WTC11 (cell line): ENCODE measurements around the gene ANGEL1.

Experiments used
- CREB1 ChIP-seq: sonication (generic); formaldehyde crosslinking; IDR thresholded peaks from 2 replicates; pipeline ENCODE4 v1.8.0; 2023; ENCODE audit warnings: mild to moderate bottlenecking, missing genetic modification reagents
- FOXJ3 ChIP-seq: sonication (generic); formaldehyde crosslinking; IDR thresholded peaks from 2 replicates; pipeline ENCODE4 v1.9.0; 2021; ENCODE audit warnings: missing genetic modification reagents, mild to moderate bottlenecking, borderline replicate concordance
- FOXK1 ChIP-seq: sonication (generic); formaldehyde crosslinking; IDR thresholded peaks from 2 replicates; pipeline ENCODE4 v1.8.0; 2022; ENCODE audit warnings: mild to moderate bottlenecking, moderate library complexity, missing genetic modification reagents
- IRF2 ChIP-seq: sonication (generic); formaldehyde crosslinking; IDR thresholded peaks from 2 replicates; pipeline ENCODE4 v1.8.0; 2022; ENCODE audit warnings: low read depth, missing genetic modification reagents, borderline replicate concordance
- MXD4 ChIP-seq: fragments of 250-450 bp; sonication (Bioruptor Pico); IDR thresholded peaks from 2 replicates; pipeline ENCODE4 v1.8.0; 2021; ENCODE audit warnings: mild to moderate bottlenecking, moderate library complexity, borderline replicate concordance
- NFE2L1 ChIP-seq: sonication (generic); formaldehyde crosslinking; IDR thresholded peaks from 2 replicates; pipeline ENCODE4 v1.8.1; 2023; ENCODE audit warnings: missing genetic modification reagents
- OVOL2 ChIP-seq: fragments of 250-450 bp; sonication (Bioruptor Pico); IDR thresholded peaks from 2 replicates; pipeline ENCODE4 v1.9.0; 2021; ENCODE audit warnings: mild to moderate bottlenecking, borderline replicate concordance
- RELA ChIP-seq: sonication (generic); formaldehyde crosslinking; IDR thresholded peaks from 2 replicates; pipeline ENCODE4 v1.8.1; 2022; ENCODE audit warnings: missing genetic modification reagents, mild to moderate bottlenecking, borderline replicate concordance
- ZNF396 ChIP-seq: fragments of 250-450 bp; sonication (Bioruptor Pico); IDR thresholded peaks from 2 replicates; pipeline ENCODE4 v1.8.0; 2021; ENCODE audit warnings: mild to moderate bottlenecking, moderate library complexity, borderline replicate concordance
- TF ChIP-seq, protein P1 (sequence below): fragments of 200-600 bp; IDR thresholded peaks from 2 replicates; pipeline ENCODE4 v1.8.0; 2022; ENCODE audit warnings: antibody characterized with exemption
- TF ChIP-seq, protein P2 (sequence below): sonication (generic); formaldehyde crosslinking; IDR thresholded peaks from 2 replicates; pipeline ENCODE4 v1.8.1; 2022; ENCODE audit warnings: low read depth, missing genetic modification reagents, borderline replicate concordance
- TF ChIP-seq, protein P3 (sequence below): sonication (generic); formaldehyde crosslinking; IDR thresholded peaks from 2 replicates; pipeline ENCODE4 v1.8.0; 2022; ENCODE audit warnings: mild to moderate bottlenecking, missing genetic modification reagents
- TF ChIP-seq, protein P4 (sequence below): sonication (generic); formaldehyde crosslinking; IDR thresholded peaks from 2 replicates; pipeline ENCODE4 v1.8.0; 2023; ENCODE audit warnings: missing genetic modification reagents, mild to moderate bottlenecking, borderline replicate concordance
- TF ChIP-seq, protein P5 (sequence below): sonication (generic); formaldehyde crosslinking; IDR thresholded peaks from 2 replicates; pipeline ENCODE4 v1.8.1; 2023; ENCODE audit warnings: mild to moderate bottlenecking, moderate library complexity, missing genetic modification reagents

DNA sequence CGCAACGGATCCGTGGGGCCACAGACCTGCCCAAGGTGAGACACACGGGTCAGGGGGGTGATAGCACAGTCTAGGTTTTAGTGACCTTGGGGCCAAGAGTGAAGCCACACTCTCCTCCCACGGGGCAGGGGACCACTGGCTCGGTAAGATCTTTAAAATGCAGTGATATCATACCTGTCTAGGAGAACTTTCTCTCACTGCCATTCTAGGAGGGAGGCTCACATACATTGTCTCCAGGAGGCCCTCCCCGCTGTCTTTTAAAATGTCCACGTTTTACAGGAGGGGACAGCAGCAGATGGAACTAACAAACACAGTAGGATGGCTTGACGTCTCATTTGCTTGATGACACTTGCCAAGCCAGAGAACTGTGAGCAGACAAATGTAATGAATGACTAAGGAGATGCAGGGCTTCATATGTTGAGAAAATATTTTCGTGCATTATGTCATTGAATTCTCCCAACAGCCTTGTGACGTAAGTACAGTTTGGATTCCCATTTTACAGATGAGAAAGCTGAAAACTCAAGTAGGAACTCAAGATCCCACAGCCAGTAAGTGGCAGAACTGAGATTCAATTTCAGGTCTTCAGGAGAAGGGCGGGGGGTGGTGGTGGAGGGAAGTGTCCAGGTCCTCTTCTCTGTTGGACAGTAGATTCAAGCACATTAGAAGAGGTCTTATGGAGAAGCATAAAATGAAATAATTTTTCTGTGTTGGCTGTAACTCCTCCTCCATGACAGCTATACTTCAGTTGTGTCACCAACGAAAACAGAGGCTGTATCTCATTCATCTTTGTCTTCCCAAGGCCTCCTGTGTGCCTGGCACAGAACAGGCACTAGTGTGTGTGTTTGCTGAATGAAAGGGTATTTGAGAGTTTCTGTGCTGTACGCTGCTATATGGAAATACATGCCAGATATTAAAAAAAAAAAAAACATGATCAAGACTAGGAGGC is 49.3 kb downstream of the ANGEL1 start:
- TF ChIP-seq, protein P1, sequence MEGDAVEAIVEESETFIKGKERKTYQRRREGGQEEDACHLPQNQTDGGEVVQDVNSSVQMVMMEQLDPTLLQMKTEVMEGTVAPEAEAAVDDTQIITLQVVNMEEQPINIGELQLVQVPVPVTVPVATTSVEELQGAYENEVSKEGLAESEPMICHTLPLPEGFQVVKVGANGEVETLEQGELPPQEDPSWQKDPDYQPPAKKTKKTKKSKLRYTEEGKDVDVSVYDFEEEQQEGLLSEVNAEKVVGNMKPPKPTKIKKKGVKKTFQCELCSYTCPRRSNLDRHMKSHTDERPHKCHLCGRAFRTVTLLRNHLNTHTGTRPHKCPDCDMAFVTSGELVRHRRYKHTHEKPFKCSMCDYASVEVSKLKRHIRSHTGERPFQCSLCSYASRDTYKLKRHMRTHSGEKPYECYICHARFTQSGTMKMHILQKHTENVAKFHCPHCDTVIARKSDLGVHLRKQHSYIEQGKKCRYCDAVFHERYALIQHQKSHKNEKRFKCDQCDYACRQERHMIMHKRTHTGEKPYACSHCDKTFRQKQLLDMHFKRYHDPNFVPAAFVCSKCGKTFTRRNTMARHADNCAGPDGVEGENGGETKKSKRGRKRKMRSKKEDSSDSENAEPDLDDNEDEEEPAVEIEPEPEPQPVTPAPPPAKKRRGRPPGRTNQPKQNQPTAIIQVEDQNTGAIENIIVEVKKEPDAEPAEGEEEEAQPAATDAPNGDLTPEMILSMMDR = no peak
- TF ChIP-seq ZNF396 (CRISPR knock-in tag) (no peak), CREB1 (no peak), FOXJ3 (CRISPR knock-in tag) (no peak), NFE2L1 (CRISPR knock-in tag) (no peak), OVOL2 (CRISPR knock-in tag) (no peak), FOXK1 (CRISPR knock-in tag) (no peak), RELA (no peak), MXD4 (no peak), IRF2 (CRISPR knock-in tag) (no peak)
- TF ChIP-seq, protein P2, sequence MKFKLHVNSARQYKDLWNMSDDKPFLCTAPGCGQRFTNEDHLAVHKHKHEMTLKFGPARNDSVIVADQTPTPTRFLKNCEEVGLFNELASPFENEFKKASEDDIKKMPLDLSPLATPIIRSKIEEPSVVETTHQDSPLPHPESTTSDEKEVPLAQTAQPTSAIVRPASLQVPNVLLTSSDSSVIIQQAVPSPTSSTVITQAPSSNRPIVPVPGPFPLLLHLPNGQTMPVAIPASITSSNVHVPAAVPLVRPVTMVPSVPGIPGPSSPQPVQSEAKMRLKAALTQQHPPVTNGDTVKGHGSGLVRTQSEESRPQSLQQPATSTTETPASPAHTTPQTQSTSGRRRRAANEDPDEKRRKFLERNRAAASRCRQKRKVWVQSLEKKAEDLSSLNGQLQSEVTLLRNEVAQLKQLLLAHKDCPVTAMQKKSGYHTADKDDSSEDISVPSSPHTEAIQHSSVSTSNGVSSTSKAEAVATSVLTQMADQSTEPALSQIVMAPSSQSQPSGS = no peak
- TF ChIP-seq, protein P3, sequence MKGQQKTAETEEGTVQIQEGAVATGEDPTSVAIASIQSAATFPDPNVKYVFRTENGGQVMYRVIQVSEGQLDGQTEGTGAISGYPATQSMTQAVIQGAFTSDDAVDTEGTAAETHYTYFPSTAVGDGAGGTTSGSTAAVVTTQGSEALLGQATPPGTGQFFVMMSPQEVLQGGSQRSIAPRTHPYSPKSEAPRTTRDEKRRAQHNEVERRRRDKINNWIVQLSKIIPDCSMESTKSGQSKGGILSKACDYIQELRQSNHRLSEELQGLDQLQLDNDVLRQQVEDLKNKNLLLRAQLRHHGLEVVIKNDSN (CRISPR knock-in tag) = no peak
- TF ChIP-seq, protein P4, sequence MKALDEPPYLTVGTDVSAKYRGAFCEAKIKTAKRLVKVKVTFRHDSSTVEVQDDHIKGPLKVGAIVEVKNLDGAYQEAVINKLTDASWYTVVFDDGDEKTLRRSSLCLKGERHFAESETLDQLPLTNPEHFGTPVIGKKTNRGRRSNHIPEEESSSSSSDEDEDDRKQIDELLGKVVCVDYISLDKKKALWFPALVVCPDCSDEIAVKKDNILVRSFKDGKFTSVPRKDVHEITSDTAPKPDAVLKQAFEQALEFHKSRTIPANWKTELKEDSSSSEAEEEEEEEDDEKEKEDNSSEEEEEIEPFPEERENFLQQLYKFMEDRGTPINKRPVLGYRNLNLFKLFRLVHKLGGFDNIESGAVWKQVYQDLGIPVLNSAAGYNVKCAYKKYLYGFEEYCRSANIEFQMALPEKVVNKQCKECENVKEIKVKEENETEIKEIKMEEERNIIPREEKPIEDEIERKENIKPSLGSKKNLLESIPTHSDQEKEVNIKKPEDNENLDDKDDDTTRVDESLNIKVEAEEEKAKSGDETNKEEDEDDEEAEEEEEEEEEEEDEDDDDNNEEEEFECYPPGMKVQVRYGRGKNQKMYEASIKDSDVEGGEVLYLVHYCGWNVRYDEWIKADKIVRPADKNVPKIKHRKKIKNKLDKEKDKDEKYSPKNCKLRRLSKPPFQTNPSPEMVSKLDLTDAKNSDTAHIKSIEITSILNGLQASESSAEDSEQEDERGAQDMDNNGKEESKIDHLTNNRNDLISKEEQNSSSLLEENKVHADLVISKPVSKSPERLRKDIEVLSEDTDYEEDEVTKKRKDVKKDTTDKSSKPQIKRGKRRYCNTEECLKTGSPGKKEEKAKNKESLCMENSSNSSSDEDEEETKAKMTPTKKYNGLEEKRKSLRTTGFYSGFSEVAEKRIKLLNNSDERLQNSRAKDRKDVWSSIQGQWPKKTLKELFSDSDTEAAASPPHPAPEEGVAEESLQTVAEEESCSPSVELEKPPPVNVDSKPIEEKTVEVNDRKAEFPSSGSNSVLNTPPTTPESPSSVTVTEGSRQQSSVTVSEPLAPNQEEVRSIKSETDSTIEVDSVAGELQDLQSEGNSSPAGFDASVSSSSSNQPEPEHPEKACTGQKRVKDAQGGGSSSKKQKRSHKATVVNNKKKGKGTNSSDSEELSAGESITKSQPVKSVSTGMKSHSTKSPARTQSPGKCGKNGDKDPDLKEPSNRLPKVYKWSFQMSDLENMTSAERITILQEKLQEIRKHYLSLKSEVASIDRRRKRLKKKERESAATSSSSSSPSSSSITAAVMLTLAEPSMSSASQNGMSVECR (CRISPR knock-in tag) = no peak
- TF ChIP-seq, protein P5, sequence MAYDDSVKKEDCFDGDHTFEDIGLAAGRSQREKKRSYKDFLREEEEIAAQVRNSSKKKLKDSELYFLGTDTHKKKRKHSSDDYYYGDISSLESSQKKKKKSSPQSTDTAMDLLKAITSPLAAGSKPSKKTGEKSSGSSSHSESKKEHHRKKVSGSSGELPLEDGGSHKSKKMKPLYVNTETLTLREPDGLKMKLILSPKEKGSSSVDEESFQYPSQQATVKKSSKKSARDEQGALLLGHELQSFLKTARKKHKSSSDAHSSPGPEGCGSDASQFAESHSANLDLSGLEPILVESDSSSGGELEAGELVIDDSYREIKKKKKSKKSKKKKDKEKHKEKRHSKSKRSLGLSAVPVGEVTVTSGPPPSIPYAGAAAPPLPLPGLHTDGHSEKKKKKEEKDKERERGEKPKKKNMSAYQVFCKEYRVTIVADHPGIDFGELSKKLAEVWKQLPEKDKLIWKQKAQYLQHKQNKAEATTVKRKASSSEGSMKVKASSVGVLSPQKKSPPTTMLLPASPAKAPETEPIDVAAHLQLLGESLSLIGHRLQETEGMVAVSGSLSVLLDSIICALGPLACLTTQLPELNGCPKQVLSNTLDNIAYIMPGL (CRISPR knock-in tag) = no peak
